22Rv1 (cell line): ENCODE results near the gene C16orf78.

ENCODE experiments used
- CTCF ChIP-seq: fragments of 450-650 bp; IDR thresholded peaks from 2 replicates; pipeline ENCODE4 v1.5.1; 2017; ENCODE audit warnings: mild to moderate bottlenecking
- ZFX ChIP-seq: fragments of 450-650 bp; IDR thresholded peaks from 2 replicates; pipeline ENCODE4 v1.6.1; 2017; ENCODE audit warnings: antibody characterized with exemption, borderline replicate concordance

DNA sequence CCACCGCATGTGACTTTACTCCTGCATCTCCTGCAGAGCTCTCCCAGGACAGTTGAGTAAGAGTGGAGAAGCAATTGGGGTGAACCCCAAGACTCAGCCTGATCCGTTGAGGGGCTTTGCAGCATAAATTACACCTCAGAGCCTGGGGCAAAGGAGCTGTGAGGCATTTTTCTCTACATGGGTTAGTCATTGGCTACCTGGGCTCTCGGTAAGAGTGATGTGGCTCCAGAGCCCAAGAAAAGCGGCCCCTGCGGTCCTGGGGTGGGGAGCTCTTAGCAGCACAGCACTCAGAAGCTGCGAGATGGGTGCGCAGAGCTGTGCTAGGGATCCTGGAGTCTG, 40.4 kb upstream of the C16orf78 start:
- no peak for TF ChIP-seq CTCF
- no peak for TF ChIP-seq ZFX
